NCI-H460 (cell line): ENCODE data around the gene WNT7B. TPM values are rescaled to one million over a fixed set of nuclear protein-coding genes. Genes with fewer than 3 reads are reported as not detected.

Experiments used
- DNase-seq: peaks from one replicate; pipeline ENCODE4 v3.0.0-alpha.2; 2016; ENCODE audit warnings: low read depth; ENCODE audit errors: extremely low read depth
- total RNA-seq: library from RNA; depleted of rRNA; stranded (reverse); fragments of >200 nt; shearing (Covaris generic); gene quantifications from 2 replicates; pipeline ENCODE4 v1.2.3, GENCODE V29; 2014

WNT7B gene
- total RNA-seq, 1 experiment from 2014 or later, result not detected

GRCh38 chr22:45891996-45892621, 84.9 kb downstream of the WNT7B start:
- DNase-seq, result no peak

GRCh38 chr22:45891471-45891995, 85.4 kb downstream of the WNT7B start:
- DNase-seq, result no peak

- DNase-seq, result no peak
Observed at GRCh38 chr22:45891021-45891421, 85.9 kb downstream of the WNT7B start.

GRCh38 chr22:45890351-45890635, 86.7 kb downstream of the WNT7B start:
- DNase-seq, result no peak

- no peak for DNase-seq
Observed at GRCh38 chr22:45889539-45890350, 87.2 kb downstream of the WNT7B start.

GRCh38 chr22:45889093-45889538, 87.8 kb downstream of the WNT7B start:
- DNase-seq, result no peak

GRCh38 chr22:45888221-45889092, 88.5 kb downstream of the WNT7B start:
- no peak for DNase-seq

GRCh38 chr22:45887202-45888131, 89.5 kb downstream of the WNT7B start:
- DNase-seq, result no peak

- no peak for DNase-seq
Observed at GRCh38 chr22:45886540-45886939, 90.4 kb downstream of the WNT7B start.

GRCh38 chr22:45885941-45886395, 91.0 kb downstream of the WNT7B start:
- DNase-seq, result no peak

GRCh38 chr22:45885171-45885840, 91.7 kb downstream of the WNT7B start:
- no peak for DNase-seq

- DNase-seq, result no peak
Observed at GRCh38 chr22:45884201-45885062, 92.5 kb downstream of the WNT7B start.

- no peak for DNase-seq
Observed at GRCh38 chr22:45883811-45884170, 93.2 kb downstream of the WNT7B start.

GRCh38 chr22:45882881-45883810, 93.8 kb downstream of the WNT7B start:
- no peak for DNase-seq

GRCh38 chr22:45881524-45881875, 95.5 kb downstream of the WNT7B start:
- DNase-seq, result no peak

GRCh38 chr22:45880716-45881523, 96.0 kb downstream of the WNT7B start:
- DNase-seq, result no peak
